SK-N-SH treated with all-trans-retinoic acid at 6 μM for 48 hours (cell line): ENCODE results near the gene GLRB.

Source experiments
- ATAC-seq: fragments of 200-7000 bp; cut with Tn5 transposase; 3 replicates; pipeline ENCODE4 v1.9.1; 2020; ENCODE audit warnings: mild to moderate bottlenecking, moderate library complexity
- ARNTL ChIP-seq: fragments of 450-650 bp; formaldehyde crosslinking; IDR thresholded peaks from 2 replicates; pipeline ENCODE4 v1.5.0; 2020; ENCODE audit warnings: low read depth, mild to moderate bottlenecking, moderate library complexity, borderline replicate concordance
- CREB5 ChIP-seq: fragments of 250-450 bp; sonication (Bioruptor Pico); IDR thresholded peaks from 2 replicates; pipeline ENCODE4 v1.5.1; 2020; ENCODE audit warnings: low read depth, mild to moderate bottlenecking, moderate library complexity
- CSDC2 ChIP-seq: fragments of 250-450 bp; sonication (Bioruptor Pico); IDR thresholded peaks from 2 replicates; pipeline ENCODE4 v1.5.0; 2020; ENCODE audit warnings: mild to moderate bottlenecking, moderate library complexity
- CSRNP3 ChIP-seq: fragments of 250-450 bp; sonication (Bioruptor Pico); IDR thresholded peaks from 2 replicates; pipeline ENCODE4 v1.5.1; 2021; ENCODE audit warnings: mild to moderate bottlenecking, moderate library complexity
- ESRRG ChIP-seq: fragments of 250-450 bp; sonication (Bioruptor Pico); IDR thresholded peaks from 2 replicates; pipeline ENCODE4 v1.6.1; 2021; ENCODE audit warnings: mild to moderate bottlenecking
- GLIS3 ChIP-seq: fragments of 250-450 bp; sonication (Bioruptor Pico); IDR thresholded peaks from 2 replicates; pipeline ENCODE4 v1.5.0; 2020; ENCODE audit warnings: mild to moderate bottlenecking, moderate library complexity
- ISL1 ChIP-seq: fragments of 250-450 bp; sonication (Bioruptor Pico); IDR thresholded peaks from 2 replicates; pipeline ENCODE4 v2.1.2; 2022; ENCODE audit warnings: mild to moderate bottlenecking, moderate library complexity
- OSR1 ChIP-seq: fragments of 250-450 bp; sonication (Bioruptor Pico); IDR thresholded peaks from 2 replicates; pipeline ENCODE4 v1.8.0; 2022; ENCODE audit warnings: moderate library complexity, mild to moderate bottlenecking, inconsistent platforms
- PATZ1 ChIP-seq: fragments of 250-450 bp; sonication (Bioruptor Pico); IDR thresholded peaks from 2 replicates; pipeline ENCODE4 v1.8.0; 2020; ENCODE audit warnings: mild to moderate bottlenecking, moderate library complexity, borderline replicate concordance
- POU6F1 ChIP-seq: fragments of 250-450 bp; sonication (Bioruptor Pico); IDR thresholded peaks from 2 replicates; pipeline ENCODE4 v1.8.0; 2021; ENCODE audit warnings: low read depth, mild to moderate bottlenecking, moderate library complexity, borderline replicate concordance
- PPARA ChIP-seq: fragments of 250-450 bp; sonication (Bioruptor Pico); IDR thresholded peaks from 2 replicates; pipeline ENCODE4 v1.5.0; 2020; ENCODE audit warnings: mild to moderate bottlenecking, borderline replicate concordance
- RARB ChIP-seq: fragments of 250-450 bp; sonication (Bioruptor Pico); IDR thresholded peaks from 2 replicates; pipeline ENCODE4 v1.8.0; 2021; ENCODE audit warnings: mild to moderate bottlenecking, moderate library complexity
- SNAI2 ChIP-seq: fragments of 250-450 bp; sonication (Bioruptor Pico); IDR thresholded peaks from 2 replicates; pipeline ENCODE4 v1.5.0; 2020; ENCODE audit warnings: mild to moderate bottlenecking, moderate library complexity
- TCF4 ChIP-seq: fragments of 250-450 bp; sonication (Bioruptor Pico); IDR thresholded peaks from 2 replicates; pipeline ENCODE4 v1.8.0; 2021; ENCODE audit warnings: mild to moderate bottlenecking, moderate library complexity, borderline replicate concordance
- TOX ChIP-seq: fragments of 250-450 bp; sonication (Bioruptor Pico); IDR thresholded peaks from 2 replicates; pipeline ENCODE4 v1.8.0; 2021; ENCODE audit warnings: mild to moderate bottlenecking, moderate library complexity, borderline replicate concordance
- TSHZ2 ChIP-seq: fragments of 250-450 bp; sonication (Bioruptor Pico); IDR thresholded peaks from 2 replicates; pipeline ENCODE4 v1.5.0; 2020; ENCODE audit warnings: mild to moderate bottlenecking, moderate library complexity
- ZC3H10 ChIP-seq: fragments of 250-450 bp; sonication (Bioruptor Pico); IDR thresholded peaks from 2 replicates; pipeline ENCODE4 v1.5.1; 2021; ENCODE audit warnings: mild to moderate bottlenecking, moderate library complexity
- ZFP3 ChIP-seq: fragments of 250-450 bp; sonication (Bioruptor Pico); IDR thresholded peaks from 2 replicates; pipeline ENCODE4 v1.5.0; 2020; ENCODE audit warnings: mild to moderate bottlenecking, moderate library complexity
- ZNF565 ChIP-seq: fragments of 450-650 bp; formaldehyde crosslinking; conservative IDR thresholded peaks from 2 replicates; pipeline ENCODE4 v1.5.0; 2020; ENCODE audit warnings: low read depth, mild to moderate bottlenecking, moderate library complexity
- ZNF70 ChIP-seq: fragments of 450-650 bp; formaldehyde crosslinking; IDR thresholded peaks from 2 replicates; pipeline ENCODE4 v1.5.0; 2020; ENCODE audit warnings: mild to moderate bottlenecking, moderate library complexity
- ZNF8 ChIP-seq: fragments of 450-650 bp; formaldehyde crosslinking; IDR thresholded peaks from 2 replicates; pipeline ENCODE4 v1.5.0; 2020; ENCODE audit warnings: mild to moderate bottlenecking, moderate library complexity

The GLRB gene

DNA sequence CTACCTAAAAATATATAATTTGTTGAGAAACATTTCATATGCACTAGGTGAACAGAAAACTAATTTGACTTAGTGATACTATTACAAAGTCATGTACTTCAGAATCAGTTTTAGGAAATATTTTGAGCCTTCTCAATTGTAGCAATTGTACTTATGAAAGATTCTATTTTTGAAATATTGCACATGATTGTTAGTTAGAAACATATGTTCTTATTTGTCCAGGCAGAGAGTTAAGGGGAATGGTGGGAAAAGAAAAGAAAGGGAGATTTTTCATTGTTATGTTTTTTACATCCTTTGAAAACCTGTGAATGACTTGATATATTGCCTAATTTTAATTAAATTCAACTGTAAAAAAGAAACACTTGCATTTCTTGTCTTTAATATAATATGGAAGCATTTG lies 66.0 kb downstream of the GLRB start:
- ATAC-seq: no peak
- no peak for TF ChIP-seq CSDC2 (CRISPR knock-in tag)
- no peak for TF ChIP-seq ZC3H10 (CRISPR knock-in tag)
- no peak for TF ChIP-seq TCF4 (CRISPR knock-in tag)
- no peak for TF ChIP-seq ZNF565 (CRISPR knock-in tag)
- no peak for TF ChIP-seq TOX
- no peak for TF ChIP-seq TSHZ2 (CRISPR knock-in tag)
- TF ChIP-seq, all 23 proteins: peak for 0

- no peak for ATAC-seq
Observed at GRCh38 chr4:157143369-157143768, 67.4 kb downstream of the GLRB start.

GRCh38 chr4:157151711-157152110 lies 75.8 kb downstream of the GLRB start:
- TF ChIP-seq ZNF8 (CRISPR knock-in tag): no peak
- no peak for TF ChIP-seq ZFP3
- TF ChIP-seq ESRRG (CRISPR knock-in tag): no peak
- no peak for TF ChIP-seq SNAI2
- TF ChIP-seq POU6F1 (CRISPR knock-in tag): no peak
- TF ChIP-seq CSRNP3 (CRISPR knock-in tag): no peak
- TF ChIP-seq ARNTL (CRISPR knock-in tag): no peak
- TF ChIP-seq ISL1 (CRISPR knock-in tag): no peak
- no peak for TF ChIP-seq PATZ1 (CRISPR knock-in tag)
- no peak for TF ChIP-seq ZNF70 (CRISPR knock-in tag)
- no peak for TF ChIP-seq CREB5 (CRISPR knock-in tag)
- no peak for TF ChIP-seq TCF4 (CRISPR knock-in tag)
- no peak for TF ChIP-seq CSDC2 (CRISPR knock-in tag)
- no peak for ATAC-seq

More at GRCh38 chr4:157143369-157143768, 67.4 kb downstream of the GLRB start:
- TF ChIP-seq GLIS3 (no peak), ZC3H10 (CRISPR knock-in tag) (no peak)
- TF ChIP-seq, all 23 proteins: peak for 0

DNA sequence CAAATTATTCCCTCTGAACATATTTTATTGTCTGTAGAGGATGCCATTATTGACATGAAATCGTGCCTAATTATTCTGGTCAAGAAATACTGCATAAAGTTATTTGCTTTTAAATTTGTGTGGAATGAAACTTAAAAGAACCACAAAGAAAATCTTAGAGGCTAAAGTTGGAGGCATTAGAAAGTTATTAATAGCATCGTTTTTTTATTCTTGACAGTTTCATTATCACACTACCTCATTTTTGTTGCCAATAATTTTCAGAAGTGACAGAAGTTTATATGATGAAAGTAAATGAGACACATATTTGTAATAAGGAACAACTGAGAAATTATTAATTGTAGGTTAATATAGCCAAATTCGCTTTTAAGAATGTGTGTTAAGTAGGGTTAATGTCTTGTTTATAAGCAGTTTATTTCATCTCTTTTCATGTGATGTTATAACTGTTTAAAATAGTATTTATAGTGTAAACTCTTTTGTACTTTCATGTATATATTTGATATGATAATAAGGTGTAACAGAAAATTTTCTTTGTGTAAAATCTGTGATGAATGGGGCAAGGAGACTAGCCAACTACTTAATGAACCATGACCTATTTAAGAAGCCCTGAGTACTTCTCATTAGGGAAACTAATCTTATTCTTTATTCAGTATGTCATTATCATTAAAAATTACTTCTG lies 90.1 kb downstream of the GLRB start:
- TF ChIP-seq ISL1 (CRISPR knock-in tag) (no peak), RARB (CRISPR knock-in tag) (no peak), ZNF70 (CRISPR knock-in tag) (no peak), PPARA (CRISPR knock-in tag) (no peak), OSR1 (no peak), ARNTL (CRISPR knock-in tag) (no peak), ZFP3 (no peak)
- ATAC-seq: no peak
